ENCODE results near the gene MUC5B.
"Not testable (repeated sequence)": the region's sequence is repeated elsewhere in the genome, so short reads cannot be mapped to it uniquely, and the experiment has no call there.

Gene MUC5B

GRCh38 chr11:1235306-1235900, 12.5 kb downstream of the MUC5B start:
- DNase-seq, result no peak

GRCh38 chr11:1235901-1236315, 13.0 kb downstream of the MUC5B start:
- DNase-seq, result no peak

GRCh38 chr11:1236316-1237127, 13.7 kb downstream of the MUC5B start:
- DNase-seq, result no peak

GRCh38 chr11:1237128-1237580, 14.3 kb downstream of the MUC5B start:
- DNase-seq, result no peak

- no peak for DNase-seq
Measured at GRCh38 chr11:1237851-1238250, 15.0 kb downstream of the MUC5B start.

- DNase-seq, result no peak
Measured at GRCh38 chr11:1238767-1239595, 16.1 kb downstream of the MUC5B start.

GRCh38 chr11:1239596-1240205, 16.8 kb downstream of the MUC5B start:
- no peak for DNase-seq

GRCh38 chr11:1240771-1241170, 17.9 kb downstream of the MUC5B start:
- no peak for DNase-seq

- DNase-seq, result no peak
Measured at GRCh38 chr11:1241706-1242105, 18.8 kb downstream of the MUC5B start.

- no peak for DNase-seq
Measured at GRCh38 chr11:1242289-1242688, 19.4 kb downstream of the MUC5B start.

GRCh38 chr11:1242751-1243150, 19.9 kb downstream of the MUC5B start:
- not testable (repeated sequence) for DNase-seq

- not testable (repeated sequence) for DNase-seq
Measured at GRCh38 chr11:1243521-1243920, 20.7 kb downstream of the MUC5B start.

GRCh38 chr11:1244557-1244956, 21.7 kb downstream of the MUC5B start:
- not testable (repeated sequence) for DNase-seq

- not testable (repeated sequence) for DNase-seq
Measured at GRCh38 chr11:1245717-1246116, 22.9 kb downstream of the MUC5B start.

- not testable (repeated sequence) for DNase-seq
Measured at GRCh38 chr11:1246301-1246700, 23.4 kb downstream of the MUC5B start.

GRCh38 chr11:1247026-1247425, 24.2 kb downstream of the MUC5B start:
- DNase-seq, result not testable (repeated sequence)

- not testable (repeated sequence) for DNase-seq
Measured at GRCh38 chr11:1248951-1249350, 26.1 kb downstream of the MUC5B start.

- DNase-seq, result not testable (repeated sequence)
Measured at GRCh38 chr11:1250411-1250810, 27.5 kb downstream of the MUC5B start.

- DNase-seq, result no peak
Measured at GRCh38 chr11:1251236-1251770, 28.4 kb downstream of the MUC5B start.

GRCh38 chr11:1252371-1253102, 29.7 kb downstream of the MUC5B start:
- no peak for DNase-seq

GRCh38 chr11:1253103-1253485, 30.2 kb downstream of the MUC5B start:
- DNase-seq, result no peak

- no peak for DNase-seq
Measured at GRCh38 chr11:1254086-1254648, 31.3 kb downstream of the MUC5B start.

All from stimulated activated CD4-positive, alpha-beta T cell treated with anti-CD3 and anti-CD28 coated beads, Interleukin-12 subunit alpha, Interleukin-12 subunit beta, amount 100 ng/mL, for 4 hours (primary cell).